Measurements from ENCODE around the gene GFOD2.

Gene GFOD2

GRCh38 chr16:67679935-67680897 is 38.9 kb downstream of the GFOD2 start:
- no peak overlapping the region for H3K4me3 ChIP-seq (ENCODE audit: extremely low read depth, insufficient read depth, low read length, poor library complexity, severe bottlenecking)
- H3K9me3 ChIP-seq (ENCODE audit: control insufficient read depth, low read length): no peaks in the 10 kb centered on the region
- H3K27ac ChIP-seq (ENCODE audit: low read depth, low read length, severe bottlenecking): no peak overlapping the region
- 93% methylated on average over 7 of the region's 10 CpGs for WGBS, 2 experiments (ENCODE audit: insufficient coverage in 2 of 2)
- peaks cover 49% of the 10 kb centered on the region for H3K36me3 ChIP-seq (ENCODE audit: control insufficient read depth, insufficient read depth, low read length)
- H3K4me1 ChIP-seq (ENCODE audit: control insufficient read depth, insufficient read depth, low read length, poor library complexity, severe bottlenecking): no peaks in the 10 kb centered on the region

GRCh38 chr16:67678354-67679023 is 40.6 kb downstream of the GFOD2 start:
- Histone ChIP-seq H3K36me3 (ENCODE audit: control insufficient read depth, insufficient read depth, low read length) (peaks cover 39% of the 10 kb centered on the region), H3K4me1 (ENCODE audit: control insufficient read depth, insufficient read depth, low read length, poor library complexity, severe bottlenecking) (no peaks in the 10 kb centered on the region), H3K9me3 (ENCODE audit: control insufficient read depth, low read length) (no peaks in the 10 kb centered on the region), H3K27ac (ENCODE audit: low read depth, low read length, severe bottlenecking) (no peak overlapping the region), H3K4me3 (ENCODE audit: extremely low read depth, insufficient read depth, low read length, poor library complexity, severe bottlenecking) (no peak overlapping the region)
- WGBS, 2 experiments (ENCODE audit: insufficient coverage in 2 of 2): 92 to 100% methylated on average over 5 to 7 of the region's 12 CpGs

- no peaks in the 10 kb centered on the region for H3K9me3 ChIP-seq (ENCODE audit: control insufficient read depth, low read length)
- H3K4me3 ChIP-seq (ENCODE audit: extremely low read depth, insufficient read depth, low read length, poor library complexity, severe bottlenecking): no peak overlapping the region
- WGBS, 2 experiments (ENCODE audit: insufficient coverage in 2 of 2): 100% methylated on average over 1 of the region's 1 CpG; no CpG with 5 or more reads in 1 of the 2 experiments
- H3K4me1 ChIP-seq (ENCODE audit: control insufficient read depth, insufficient read depth, low read length, poor library complexity, severe bottlenecking): no peaks in the 10 kb centered on the region
- H3K27ac ChIP-seq (ENCODE audit: low read depth, low read length, severe bottlenecking): no peak overlapping the region
- H3K36me3 ChIP-seq (ENCODE audit: control insufficient read depth, insufficient read depth, low read length): peaks cover 31% of the 10 kb centered on the region
These were observed 41.4 kb downstream of the GFOD2 start for GRCh38 chr16:67677712-67678111.

DNA sequence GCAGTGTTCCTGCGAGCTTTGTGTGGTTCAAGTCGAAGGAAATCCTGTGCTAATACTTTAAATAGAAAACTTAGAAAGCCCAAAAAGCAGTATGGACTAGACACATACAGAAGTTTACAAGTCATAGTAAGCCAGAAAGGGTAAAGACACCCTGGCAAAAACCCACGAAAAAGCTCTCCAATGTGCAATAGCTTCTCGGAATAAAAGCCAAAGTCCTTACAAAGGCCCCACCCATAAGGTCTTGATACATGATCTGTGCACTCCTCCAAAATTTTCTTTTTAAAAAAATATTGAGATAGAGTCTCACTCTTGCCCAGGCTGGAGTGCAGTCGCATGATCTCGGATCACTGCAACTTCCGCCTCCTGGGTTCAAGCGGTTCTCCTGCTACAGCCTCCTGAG is 42.2 kb downstream of the GFOD2 start:
- peaks cover 25% of the 10 kb centered on the region for H3K36me3 ChIP-seq (ENCODE audit: control insufficient read depth, insufficient read depth, low read length)
- WGBS, 2 experiments (ENCODE audit: insufficient coverage in 2 of 2): 94 to 97% methylated on average over 4 to 8 of the region's 8 CpGs
- no peak overlapping the region for H3K4me3 ChIP-seq (ENCODE audit: extremely low read depth, insufficient read depth, low read length, poor library complexity, severe bottlenecking)
- no peaks in the 10 kb centered on the region for H3K9me3 ChIP-seq (ENCODE audit: control insufficient read depth, low read length)
- H3K4me1 ChIP-seq (ENCODE audit: control insufficient read depth, insufficient read depth, low read length, poor library complexity, severe bottlenecking): no peaks in the 10 kb centered on the region
- no peak overlapping the region for H3K27ac ChIP-seq (ENCODE audit: low read depth, low read length, severe bottlenecking)

DNA sequence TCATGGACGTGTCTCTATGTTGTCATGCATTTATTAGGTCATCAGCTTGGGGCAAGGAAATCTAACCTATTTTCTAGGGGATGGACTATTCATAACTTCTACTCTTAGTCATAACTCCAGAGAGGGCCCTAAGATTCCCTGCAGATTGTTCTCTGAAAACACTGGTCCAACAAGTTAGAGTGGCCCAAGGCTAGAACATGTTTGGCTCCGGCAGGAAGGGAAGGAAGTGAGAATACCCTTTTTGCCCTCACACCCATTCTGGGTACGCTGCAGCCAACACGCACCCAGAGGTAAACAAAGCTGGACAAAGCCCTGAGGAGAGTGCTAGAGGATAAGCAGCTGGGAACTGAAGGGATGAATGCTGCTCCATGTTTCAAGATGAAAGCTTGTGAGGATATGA is 42.6 kb downstream of the GFOD2 start:
- no peak overlapping the region for H3K27ac ChIP-seq (ENCODE audit: low read depth, low read length, severe bottlenecking)
- no peaks in the 10 kb centered on the region for H3K9me3 ChIP-seq (ENCODE audit: control insufficient read depth, low read length)
- no peaks in the 10 kb centered on the region for H3K4me1 ChIP-seq (ENCODE audit: control insufficient read depth, insufficient read depth, low read length, poor library complexity, severe bottlenecking)
- H3K36me3 ChIP-seq (ENCODE audit: control insufficient read depth, insufficient read depth, low read length): peaks cover 24% of the 10 kb centered on the region
- WGBS, 2 experiments (ENCODE audit: insufficient coverage in 2 of 2): 97 to 100% methylated on average over 2 to 3 of the region's 4 CpGs
- no peak overlapping the region for H3K4me3 ChIP-seq (ENCODE audit: extremely low read depth, insufficient read depth, low read length, poor library complexity, severe bottlenecking)

DNA sequence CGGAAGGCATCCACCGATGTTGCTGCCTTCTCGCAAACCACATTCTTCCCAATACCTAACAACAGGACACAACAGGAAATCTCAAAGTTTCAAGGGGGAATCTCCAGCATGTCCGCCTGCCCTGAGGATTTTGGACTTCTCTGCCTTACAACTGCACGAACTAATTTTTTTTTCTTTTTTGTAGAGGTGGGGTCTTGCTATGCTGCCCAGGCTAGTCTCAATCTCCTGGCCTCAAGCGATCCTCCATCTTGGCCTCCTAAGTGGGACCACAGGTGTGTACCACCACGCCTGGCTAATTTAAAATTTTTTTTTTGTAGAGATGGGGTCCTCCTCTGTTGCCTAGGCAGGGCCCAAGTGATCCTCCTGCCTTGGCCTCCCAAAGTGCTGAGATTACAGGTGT is 43.1 kb downstream of the GFOD2 start:
- 91 to 97% methylated on average over 3 to 7 of the region's 7 CpGs for WGBS, 2 experiments (ENCODE audit: insufficient coverage in 2 of 2)
- no peaks in the 10 kb centered on the region for H3K9me3 ChIP-seq (ENCODE audit: control insufficient read depth, low read length)
- H3K4me1 ChIP-seq (ENCODE audit: control insufficient read depth, insufficient read depth, low read length, poor library complexity, severe bottlenecking): no peaks in the 10 kb centered on the region
- no peak overlapping the region for H3K27ac ChIP-seq (ENCODE audit: low read depth, low read length, severe bottlenecking)
- H3K4me3 ChIP-seq (ENCODE audit: extremely low read depth, insufficient read depth, low read length, poor library complexity, severe bottlenecking): no peak overlapping the region
- peaks cover 19% of the 10 kb centered on the region for H3K36me3 ChIP-seq (ENCODE audit: control insufficient read depth, insufficient read depth, low read length)

- H3K36me3 ChIP-seq (ENCODE audit: control insufficient read depth, insufficient read depth, low read length): peaks cover 16% of the 10 kb centered on the region
- no peak overlapping the region for H3K4me3 ChIP-seq (ENCODE audit: extremely low read depth, insufficient read depth, low read length, poor library complexity, severe bottlenecking)
- no peaks in the 10 kb centered on the region for H3K4me1 ChIP-seq (ENCODE audit: control insufficient read depth, insufficient read depth, low read length, poor library complexity, severe bottlenecking)
- 94 to 98% methylated on average over 16 to 17 of the region's 17 CpGs for WGBS, 2 experiments (ENCODE audit: insufficient coverage in 2 of 2)
- H3K27ac ChIP-seq (ENCODE audit: low read depth, low read length, severe bottlenecking): no peak overlapping the region
- no peaks in the 10 kb centered on the region for H3K9me3 ChIP-seq (ENCODE audit: control insufficient read depth, low read length)
These were observed 43.6 kb downstream of the GFOD2 start for GRCh38 chr16:67675579-67675935.

DNA sequence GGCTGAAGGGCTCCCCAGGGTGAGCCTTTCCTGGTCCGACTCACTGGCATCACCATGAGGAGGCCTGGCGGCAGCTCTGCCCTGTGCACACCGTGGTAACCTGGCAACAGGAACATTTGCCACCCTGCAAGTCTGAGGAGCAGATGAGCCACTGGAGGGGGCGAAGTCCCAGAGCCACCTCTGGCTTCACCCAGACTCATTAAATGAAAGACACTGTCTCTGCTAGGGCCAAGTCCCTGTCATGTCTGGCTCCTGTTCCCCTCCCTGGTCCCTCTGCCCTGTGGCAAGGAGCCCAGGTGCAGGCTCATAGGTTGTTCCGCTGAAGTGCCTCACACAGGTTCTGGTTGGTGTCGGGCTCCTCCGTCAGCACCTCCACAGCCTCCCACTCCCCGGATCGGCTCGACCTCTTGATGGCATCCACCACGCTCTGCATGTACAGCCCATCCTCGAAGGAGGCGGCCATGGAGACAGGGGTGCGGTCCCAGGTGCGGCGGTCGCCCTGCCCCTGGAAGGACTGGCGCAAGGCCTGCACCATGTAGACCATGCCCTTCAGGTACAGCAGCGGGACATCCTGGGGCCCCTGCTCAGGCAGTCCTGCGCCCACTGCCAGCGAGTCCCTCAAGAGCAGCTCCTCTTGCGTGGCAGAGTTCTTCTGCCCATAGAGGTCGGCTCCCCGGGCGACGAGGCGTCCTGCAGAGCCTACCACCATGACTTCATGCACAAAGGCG is 44.1 kb downstream of the GFOD2 start:
- Histone ChIP-seq H3K4me3 (ENCODE audit: extremely low read depth, insufficient read depth, low read length, poor library complexity, severe bottlenecking) (no peak overlapping the region), H3K36me3 (ENCODE audit: control insufficient read depth, insufficient read depth, low read length) (peaks cover 11% of the 10 kb centered on the region)
- WGBS, 2 experiments (ENCODE audit: insufficient coverage in 2 of 2): 96 to 97% methylated on average over 23 to 28 of the region's 28 CpGs

DNA sequence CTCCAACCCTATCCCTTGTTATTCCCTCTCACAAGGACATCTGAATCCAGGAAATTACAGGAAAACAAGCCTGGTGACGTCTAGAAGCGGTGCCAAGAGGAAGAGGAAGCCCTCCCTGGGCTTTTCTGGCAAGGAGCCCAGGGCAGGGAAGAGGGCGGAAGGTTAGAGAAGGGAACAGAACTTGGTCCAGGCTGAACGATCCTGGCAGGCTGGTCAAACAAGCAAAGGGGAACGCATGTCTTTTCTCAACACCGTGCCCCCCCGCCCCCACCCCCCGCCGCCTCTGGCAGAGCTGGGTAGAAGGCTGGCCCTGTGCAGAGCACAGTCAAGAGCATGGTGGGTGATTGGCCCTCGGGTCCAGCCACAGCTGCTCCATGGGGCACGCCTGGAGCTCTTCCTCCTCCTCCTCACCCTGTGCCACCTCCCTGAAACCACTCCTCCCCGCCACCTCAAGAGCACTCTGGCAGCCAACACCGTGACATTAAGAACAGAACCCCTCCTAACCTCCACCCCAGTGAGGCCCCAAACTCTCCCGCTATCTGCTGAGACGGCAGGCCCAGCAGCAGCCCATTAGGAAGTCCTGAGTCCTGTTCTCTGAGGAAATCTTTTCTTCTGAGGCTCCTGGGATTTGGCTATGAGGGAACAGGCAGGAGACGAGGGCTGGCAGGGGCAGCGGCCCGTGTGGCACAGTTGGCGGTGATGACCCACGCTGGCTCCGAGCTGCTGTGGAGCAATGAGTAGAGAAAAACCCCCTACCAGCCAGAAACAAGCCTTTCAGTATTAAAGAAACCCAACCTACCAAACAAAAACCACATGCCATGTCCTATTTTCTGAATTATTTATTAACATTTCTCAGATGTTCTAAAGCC is 45.2 kb downstream of the GFOD2 start:
- Histone ChIP-seq H3K36me3 (ENCODE audit: control insufficient read depth, insufficient read depth, low read length) (peaks cover 9% of the 10 kb centered on the region), H3K27ac (ENCODE audit: low read depth, low read length, severe bottlenecking) (peak overlapping the region; percentile 23), H3K4me3 (ENCODE audit: extremely low read depth, insufficient read depth, low read length, poor library complexity, severe bottlenecking) (no peak overlapping the region), H3K4me1 (ENCODE audit: control insufficient read depth, insufficient read depth, low read length, poor library complexity, severe bottlenecking) (no peaks in the 10 kb centered on the region), H3K9me3 (ENCODE audit: control insufficient read depth, low read length) (no peaks in the 10 kb centered on the region)
- 91 to 94% methylated on average over 10 to 12 of the region's 21 CpGs for WGBS, 2 experiments (ENCODE audit: insufficient coverage in 2 of 2)

More for the DNA sequence above, 44.1 kb downstream of the GFOD2 start:
- no peaks in the 10 kb centered on the region for H3K4me1 ChIP-seq (ENCODE audit: control insufficient read depth, insufficient read depth, low read length, poor library complexity, severe bottlenecking)
- no peak overlapping the region for H3K27ac ChIP-seq (ENCODE audit: low read depth, low read length, severe bottlenecking)
- H3K9me3 ChIP-seq (ENCODE audit: control insufficient read depth, low read length): no peaks in the 10 kb centered on the region
